ENCODE measurements around the gene SLFN5.
"Not testable (repeated sequence)": the region's sequence is repeated elsewhere in the genome, so short reads cannot be mapped to it uniquely, and the experiment has no call there.

Gene SLFN5

DNA sequence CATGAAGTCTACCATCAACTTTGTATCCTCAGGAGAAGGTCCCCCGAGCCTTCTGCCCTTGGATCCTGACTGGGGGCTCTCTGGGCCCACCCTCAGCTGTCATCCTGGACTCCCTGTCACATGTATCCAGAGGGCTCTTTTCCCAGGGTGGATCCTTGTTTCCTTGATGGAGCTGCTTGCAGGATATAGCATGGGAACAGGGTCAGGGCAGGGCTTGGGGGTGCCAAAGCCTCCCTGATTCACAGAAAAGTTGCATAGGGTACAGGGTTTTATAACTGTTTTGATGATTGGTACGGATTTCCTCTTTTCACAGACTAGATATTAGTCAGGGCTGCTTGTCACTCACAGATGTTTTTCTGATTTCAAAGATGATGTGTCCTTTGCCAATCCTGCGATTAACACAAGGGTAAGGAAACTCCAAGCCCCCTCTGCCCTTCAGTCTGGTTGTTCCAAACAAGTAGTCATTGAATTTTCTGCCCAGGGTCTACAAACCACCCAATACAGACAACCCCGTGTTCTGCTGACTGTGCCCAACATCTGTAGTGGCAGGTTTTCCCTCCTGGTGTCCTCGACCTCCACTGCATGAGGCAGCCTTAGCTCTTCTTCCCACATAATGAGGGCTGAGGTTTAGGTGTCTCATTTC lies 28.1 kb upstream of the SLFN5 start:
- TF ChIP-seq, protein P1, sequence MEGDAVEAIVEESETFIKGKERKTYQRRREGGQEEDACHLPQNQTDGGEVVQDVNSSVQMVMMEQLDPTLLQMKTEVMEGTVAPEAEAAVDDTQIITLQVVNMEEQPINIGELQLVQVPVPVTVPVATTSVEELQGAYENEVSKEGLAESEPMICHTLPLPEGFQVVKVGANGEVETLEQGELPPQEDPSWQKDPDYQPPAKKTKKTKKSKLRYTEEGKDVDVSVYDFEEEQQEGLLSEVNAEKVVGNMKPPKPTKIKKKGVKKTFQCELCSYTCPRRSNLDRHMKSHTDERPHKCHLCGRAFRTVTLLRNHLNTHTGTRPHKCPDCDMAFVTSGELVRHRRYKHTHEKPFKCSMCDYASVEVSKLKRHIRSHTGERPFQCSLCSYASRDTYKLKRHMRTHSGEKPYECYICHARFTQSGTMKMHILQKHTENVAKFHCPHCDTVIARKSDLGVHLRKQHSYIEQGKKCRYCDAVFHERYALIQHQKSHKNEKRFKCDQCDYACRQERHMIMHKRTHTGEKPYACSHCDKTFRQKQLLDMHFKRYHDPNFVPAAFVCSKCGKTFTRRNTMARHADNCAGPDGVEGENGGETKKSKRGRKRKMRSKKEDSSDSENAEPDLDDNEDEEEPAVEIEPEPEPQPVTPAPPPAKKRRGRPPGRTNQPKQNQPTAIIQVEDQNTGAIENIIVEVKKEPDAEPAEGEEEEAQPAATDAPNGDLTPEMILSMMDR (IDR thresholded peaks at IDR 0.05; ENCODE audit: low read depth, low read length): no peak
- DNase-seq (ENCODE audit: extremely low read depth, low read depth): no peak

DNA sequence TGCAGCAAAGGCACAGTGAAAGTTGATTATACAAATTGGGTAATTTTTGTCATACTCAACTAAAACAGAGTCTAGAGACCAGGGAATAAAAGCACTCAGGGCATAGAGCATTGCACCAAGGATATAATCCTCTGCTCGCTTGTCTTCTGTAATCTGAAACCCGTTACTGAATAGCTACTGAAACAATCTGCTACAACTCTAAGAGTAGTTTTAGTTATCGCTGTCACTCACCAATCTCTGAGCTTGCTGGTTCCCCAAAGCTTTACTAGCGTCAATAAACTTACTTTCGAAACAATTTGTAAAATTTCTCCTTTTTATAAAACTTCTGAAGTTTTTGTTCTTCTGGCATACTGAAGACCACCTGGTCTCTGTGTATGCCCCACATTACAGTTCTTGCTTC lies 25.8 kb upstream of the SLFN5 start:
- no peak for DNase-seq (ENCODE audit: extremely low read depth, low read depth)
- TF ChIP-seq, protein P1 (IDR thresholded peaks at IDR 0.05; ENCODE audit: low read depth, low read length): no peak

DNA sequence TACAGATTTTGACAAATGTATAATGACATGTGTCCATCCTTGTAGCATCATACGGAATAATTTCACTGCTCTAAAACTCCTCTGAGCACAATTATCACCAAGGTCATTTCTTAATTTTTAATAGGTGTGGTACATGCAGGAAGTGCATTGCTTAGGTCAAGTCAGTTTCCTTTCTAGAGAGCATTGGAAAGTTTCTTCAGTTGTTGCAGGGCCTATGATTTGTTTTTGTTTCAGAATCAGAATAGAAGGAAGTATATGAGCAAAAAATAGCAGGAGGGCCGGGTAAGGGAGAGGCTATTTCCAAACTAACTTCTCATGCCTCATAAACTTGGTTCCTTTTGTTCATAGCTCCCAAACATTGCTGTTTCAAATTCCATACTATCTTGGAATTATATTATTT lies 24.0 kb upstream of the SLFN5 start:
- no peak for DNase-seq (ENCODE audit: extremely low read depth, low read depth)
- TF ChIP-seq, protein P1 (IDR thresholded peaks at IDR 0.05; ENCODE audit: low read depth, low read length): no peak

GRCh38 chr17:35222452-35222851 lies 20.4 kb upstream of the SLFN5 start:
- TF ChIP-seq, protein P1 (IDR thresholded peaks at IDR 0.05; ENCODE audit: low read depth, low read length): no peak
- no peak for DNase-seq (ENCODE audit: extremely low read depth, low read depth)

- TF ChIP-seq, protein P1 (IDR thresholded peaks at IDR 0.05; ENCODE audit: low read depth, low read length): no peak
- DNase-seq (ENCODE audit: extremely low read depth, low read depth): no peak
Measured at GRCh38 chr17:35224436-35224835, 18.4 kb upstream of the SLFN5 start.

DNA sequence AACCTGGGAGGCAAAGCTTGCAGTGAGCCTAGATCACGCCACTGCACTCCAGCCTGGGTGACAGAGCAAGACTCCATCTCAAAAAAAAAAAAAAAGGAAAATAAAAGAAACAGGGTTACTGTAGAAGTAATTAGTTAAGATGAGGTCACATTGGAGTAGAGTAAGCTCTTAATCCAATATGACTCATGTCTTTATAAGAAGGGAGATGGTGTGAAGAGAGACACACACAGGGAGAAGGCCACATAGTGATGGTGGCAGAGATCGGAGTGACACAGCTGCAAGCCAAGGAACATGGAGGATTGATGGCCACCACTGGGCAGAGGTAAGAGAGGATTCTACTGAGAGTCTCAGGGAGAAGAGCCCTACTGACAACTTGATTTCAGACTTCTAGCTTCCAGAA lies 15.3 kb upstream of the SLFN5 start:
- no peak for DNase-seq (ENCODE audit: extremely low read depth, low read depth)

DNA sequence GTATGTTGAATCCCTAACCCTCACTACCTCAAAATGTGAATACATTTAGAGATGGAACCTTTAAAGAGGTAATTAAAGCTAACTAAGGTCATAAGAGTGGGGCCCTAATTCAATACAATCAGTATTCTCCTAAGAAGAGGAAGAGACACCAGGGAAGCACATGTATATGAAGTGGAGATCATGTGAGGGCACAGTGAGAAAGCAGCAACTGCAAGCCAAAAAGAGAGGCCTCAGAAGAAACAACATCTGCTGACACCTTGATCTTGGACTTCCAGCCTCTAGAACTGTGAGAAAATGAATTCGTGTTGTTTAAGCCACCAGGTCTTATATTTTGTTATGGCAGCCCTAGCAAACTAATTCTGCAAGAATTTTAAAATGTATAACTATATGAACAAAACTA lies 13.2 kb upstream of the SLFN5 start:
- TF ChIP-seq, protein P1 (IDR thresholded peaks at IDR 0.05; ENCODE audit: low read depth, low read length): no peak

More for the DNA sequence above, 15.3 kb upstream of the SLFN5 start:
- TF ChIP-seq, protein P1 (IDR thresholded peaks at IDR 0.05; ENCODE audit: low read depth, low read length): no peak

DNA sequence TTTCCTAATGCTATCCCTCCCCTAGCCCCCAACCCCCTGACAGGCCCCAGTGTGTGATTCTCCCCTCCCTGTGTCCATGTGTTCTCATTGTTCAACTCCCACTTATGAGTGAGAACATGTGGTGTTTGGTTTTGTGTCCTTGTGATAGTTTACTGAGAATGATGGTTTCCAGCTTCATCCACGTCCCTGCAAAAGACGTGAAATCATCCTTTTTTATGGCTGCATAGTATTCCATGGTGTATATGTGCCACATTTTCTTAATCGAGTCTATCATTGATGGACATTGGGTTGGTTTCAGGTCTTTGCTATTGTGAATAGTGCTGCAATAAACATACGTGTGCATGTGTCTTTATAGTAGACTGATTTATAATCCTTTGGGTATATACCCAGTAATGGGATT lies 8.6 kb upstream of the SLFN5 start:
- DNase-seq (ENCODE audit: extremely low read depth, low read depth): not testable (repeated sequence)

More for the DNA sequence above, 13.2 kb upstream of the SLFN5 start:
- DNase-seq (ENCODE audit: extremely low read depth, low read depth): no peak
